A204.1 (cell line): Measurements from ENCODE around the gene PRM2.
"Not testable (repeated sequence)": the region's sequence is repeated elsewhere in the genome, so short reads cannot be mapped to it uniquely, and the experiment has no call there.

Experiments used
- FAIRE-seq: peaks from 2 replicates; lab custom pipeline; 2012; peaks lifted over from hg19 to GRCh38; lab: Jason Lieb, UNC

Gene PRM2

DNA sequence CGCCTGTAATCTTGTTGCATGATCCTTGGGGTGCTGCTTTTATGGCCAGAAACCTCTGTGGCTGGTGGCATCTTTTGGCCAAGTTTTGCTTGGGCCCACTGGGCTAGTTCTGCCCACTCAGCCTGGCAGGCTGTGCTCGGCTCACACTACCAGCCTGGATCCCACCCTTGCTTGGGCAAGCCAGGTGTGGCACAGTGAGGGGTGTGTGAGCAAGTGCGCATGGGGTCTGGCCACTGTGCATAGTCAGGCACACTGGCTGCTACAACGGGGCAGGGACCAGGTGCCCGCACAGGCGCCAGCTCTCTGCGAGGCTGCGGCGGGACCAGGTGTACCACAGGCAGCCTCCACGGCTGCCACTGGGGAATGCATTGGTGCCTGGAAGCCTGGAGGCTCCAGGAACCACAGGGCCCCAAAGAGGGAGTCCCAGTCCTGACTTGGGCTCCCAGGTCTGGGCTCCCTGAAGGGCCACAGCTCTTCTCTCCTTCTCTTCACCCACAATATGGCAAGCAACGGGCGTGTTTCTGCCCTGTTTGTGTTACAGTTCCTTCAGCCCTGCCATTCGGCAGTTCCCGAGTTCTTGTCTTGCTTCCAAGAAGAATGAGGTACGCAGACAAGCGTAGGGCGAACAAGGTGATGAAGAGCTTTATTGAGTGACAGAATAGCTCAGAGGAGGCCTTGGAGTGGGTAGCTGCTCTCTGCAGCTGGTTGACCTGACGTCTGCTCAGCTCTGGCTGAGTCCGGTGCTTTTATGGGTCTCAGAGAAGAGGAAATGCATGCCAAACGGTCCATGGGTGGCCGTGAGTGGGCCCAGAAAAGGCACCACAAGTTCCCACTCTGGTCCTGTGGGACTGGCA, 31.6 kb upstream of the PRM2 start:
- FAIRE-seq, result no peak

DNA sequence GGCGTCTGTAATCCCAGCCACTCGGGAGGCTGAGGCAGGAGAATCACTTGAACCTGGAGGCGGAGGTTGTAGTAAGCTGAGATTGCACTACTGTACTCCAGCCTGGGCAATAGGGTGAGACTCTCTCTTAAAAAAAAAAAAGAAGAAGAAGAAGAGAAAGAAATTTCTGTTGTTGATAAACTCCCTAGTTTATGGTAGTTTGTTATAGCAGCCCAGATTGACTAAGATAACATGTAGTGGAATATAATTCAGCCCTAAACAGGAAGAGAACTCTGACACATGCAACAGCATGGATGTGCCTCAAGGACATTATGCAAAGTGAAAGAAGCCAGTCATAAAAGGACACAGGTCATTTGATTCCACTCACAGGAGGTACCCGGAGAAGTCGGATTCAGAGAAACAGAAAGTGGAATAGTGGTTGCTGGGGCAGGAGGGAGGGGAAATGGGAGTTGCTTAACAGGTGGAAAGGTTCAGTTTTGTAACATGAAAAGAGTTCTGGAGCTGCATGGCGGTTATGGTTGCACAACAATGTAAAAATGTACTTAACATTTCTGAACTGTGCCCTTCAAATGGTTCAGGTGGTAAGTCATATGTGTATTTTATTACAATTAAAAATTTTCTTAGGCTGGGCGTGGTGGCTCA, 30.8 kb upstream of the PRM2 start:
- FAIRE-seq, result no peak

DNA sequence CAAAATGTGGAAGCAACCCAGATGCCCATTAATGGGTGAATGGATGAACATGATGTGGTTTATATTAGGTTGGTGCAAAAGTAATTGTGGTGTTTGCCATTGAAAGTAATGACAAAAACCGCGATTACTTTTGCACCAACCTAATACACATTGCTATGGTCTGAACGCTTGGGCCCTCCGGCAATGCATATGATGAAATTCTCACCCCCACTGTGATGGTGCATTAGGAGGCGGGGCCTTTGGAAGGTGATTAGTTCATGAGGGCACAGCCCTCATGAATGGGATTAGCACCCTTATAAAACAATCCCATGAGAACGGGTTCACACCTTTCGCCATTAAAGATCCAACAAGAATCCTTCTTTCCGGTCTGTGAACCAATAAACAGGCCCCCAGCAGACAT, 30.1 kb upstream of the PRM2 start:
- no peak for FAIRE-seq

DNA sequence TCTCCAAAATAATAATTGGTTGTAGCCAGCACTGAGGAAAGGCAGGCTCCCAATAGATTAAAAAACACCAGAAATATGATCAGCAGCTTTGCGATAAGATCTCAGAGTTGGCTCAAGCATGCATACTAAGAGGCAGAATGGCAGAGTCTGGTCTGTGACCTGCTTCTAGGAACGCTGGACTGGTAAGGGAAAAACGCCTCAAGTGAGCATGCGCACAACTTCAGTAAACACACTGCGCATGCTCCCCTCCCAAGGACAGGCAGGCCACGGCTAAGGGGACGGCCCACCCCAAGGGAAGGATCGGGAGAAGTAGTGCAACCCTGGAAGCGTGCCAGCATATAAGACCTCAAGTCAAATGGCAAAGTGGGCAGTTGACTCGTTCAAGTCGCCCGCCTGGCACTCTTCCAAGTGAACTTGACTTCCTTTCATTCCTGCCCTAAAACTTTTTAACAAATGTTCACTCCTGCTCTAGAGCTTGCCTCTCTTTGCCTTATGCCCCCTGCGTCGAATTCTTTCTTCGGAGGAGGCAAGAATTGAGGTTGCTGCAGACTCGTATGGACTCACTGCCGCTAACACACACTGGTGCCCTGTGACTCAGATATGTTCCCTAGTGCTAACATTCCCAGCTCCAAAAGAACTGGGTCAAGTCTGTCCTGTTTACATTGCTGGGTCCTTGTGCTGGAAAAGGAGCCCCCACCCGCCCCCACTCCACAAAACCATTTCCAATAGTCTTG, 27.3 kb upstream of the PRM2 start:
- FAIRE-seq, result no peak

DNA sequence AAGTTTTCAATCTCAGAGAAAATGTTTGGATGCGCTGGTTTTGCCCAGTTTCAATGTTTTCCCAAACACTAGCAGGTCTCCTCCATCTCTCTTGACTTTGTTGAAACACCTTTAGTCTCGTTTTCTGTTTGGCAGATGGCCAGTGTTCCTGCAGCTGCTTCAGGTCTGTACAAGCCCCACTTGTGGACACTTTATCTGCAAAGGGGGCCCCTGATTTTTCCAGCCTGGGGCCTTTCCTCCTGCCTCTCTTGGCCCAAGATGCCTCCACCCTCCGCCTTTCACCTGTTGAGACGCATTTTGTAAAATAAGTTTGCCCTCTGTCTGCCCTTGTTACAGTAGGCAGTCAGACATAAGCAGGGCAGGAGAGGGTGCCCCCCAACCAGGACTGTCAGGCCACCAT, 26.7 kb upstream of the PRM2 start:
- FAIRE-seq, result no peak

DNA sequence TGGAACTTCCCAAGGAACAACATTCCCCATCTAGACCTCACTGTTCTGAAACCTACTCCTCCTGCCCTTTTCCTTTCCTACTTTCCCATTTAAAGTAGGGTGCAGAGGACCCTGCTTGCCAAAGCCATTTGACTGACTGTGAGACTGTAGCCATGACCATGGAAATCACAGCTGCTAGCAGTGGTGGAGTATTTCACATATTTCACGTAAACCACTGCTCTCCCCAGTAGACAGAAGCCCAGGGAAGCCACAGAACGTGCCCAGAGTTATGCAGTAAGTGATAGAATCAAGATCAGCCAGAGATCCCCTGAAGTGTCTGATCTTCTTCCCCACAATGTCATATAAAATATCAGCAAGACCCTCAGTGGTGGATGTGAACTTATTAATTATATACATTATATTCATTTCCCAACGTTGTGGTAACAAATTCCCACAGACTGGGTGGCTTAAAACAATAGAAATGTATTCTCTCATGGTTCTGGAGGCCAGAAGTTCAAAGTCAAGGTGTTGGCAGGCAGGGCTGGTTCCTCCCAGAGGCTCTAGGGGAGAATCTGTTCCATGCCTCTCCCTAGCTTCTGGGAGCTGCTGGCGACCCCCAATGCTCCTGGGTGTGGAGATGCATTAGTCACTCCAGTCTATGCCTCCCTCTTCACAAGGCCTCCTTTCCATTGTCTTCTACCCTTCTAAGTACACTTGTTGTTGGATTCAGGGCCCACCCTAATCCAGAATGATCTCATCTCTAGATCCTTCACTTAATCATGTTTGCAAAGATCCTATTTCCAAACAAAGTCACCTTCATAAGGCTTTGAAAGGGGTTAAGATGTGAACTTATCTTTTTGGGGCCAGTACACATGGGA, 25.6 kb upstream of the PRM2 start:
- FAIRE-seq, result no peak

DNA sequence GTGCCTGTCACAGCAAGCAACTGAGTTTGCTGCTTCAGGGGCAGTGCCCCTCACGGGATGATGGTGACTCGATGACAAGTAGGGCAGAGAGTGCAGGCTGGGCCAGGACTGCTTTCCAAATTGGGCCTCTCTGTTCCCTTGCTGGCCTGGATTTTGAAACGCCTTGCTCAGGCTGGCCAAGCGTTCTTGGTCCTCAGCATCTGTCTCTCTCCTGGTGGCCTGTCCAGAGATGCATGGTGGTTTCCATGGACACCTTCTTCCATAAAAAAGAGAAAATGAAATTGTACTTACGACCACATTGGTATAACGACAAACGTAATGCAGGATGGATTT, 24.2 kb upstream of the PRM2 start:
- FAIRE-seq, result no peak

DNA sequence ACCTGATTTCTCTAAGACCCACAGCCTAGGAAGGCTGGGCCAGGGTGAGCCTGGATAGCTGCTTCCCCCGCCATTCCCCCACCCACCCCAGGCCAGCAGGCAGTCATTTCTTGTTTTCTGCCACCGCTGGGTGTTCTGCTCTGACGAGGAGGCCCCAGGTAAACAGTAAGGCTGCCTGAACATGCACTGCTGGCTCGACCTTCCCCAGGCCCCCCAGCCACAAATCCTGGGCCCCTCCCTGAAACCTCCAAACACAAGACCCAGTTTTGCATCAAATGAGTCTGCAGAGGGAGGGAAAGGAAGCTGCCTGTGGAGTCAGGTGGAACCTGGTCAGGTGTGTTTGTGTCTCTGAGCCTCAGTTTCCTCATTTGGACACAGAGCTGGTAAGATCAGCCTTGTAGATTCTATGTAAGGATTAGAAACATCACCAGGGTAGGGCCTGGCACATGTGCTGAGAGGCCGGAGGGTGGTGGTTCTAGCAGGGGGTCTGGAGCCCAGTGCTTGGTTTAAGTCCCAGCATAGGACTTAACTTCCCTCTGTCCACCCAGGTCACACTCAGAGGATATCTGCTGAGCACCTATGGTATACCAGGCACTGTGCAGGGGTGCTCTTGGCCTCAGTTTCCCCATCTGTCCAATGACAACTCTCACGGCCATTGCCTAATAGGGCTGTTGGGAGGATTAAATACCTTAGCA, 23.7 kb upstream of the PRM2 start:
- no peak for FAIRE-seq

DNA sequence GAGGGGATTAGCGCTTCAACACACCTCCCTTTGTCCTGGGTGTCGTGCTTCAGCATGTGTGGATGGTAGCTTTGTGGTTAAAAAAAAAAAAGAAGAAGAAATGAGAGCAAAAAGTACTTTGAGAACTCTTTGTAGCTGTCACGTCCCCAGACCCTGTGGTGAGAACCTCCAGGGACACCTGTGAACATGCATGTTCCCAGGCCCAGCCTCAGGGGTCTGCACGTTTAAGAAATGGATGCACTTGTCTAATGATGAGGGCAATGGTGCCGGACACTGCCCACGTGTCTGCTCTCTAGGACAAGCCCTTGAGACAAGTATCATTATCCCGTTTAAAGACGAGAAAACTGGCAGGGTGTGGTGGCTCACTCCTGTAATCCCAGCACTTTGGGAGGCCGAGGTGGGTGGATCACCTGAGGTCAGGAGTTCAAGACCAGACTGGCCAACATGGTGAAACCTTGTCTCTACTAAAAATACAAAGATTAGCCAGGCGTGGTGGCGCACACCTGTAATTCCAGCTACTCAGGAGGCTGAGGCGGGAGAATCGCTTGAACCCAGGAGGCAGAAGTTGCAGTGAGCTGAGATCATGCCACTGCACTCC, 22.8 kb upstream of the PRM2 start:
- not testable (repeated sequence) for FAIRE-seq

DNA sequence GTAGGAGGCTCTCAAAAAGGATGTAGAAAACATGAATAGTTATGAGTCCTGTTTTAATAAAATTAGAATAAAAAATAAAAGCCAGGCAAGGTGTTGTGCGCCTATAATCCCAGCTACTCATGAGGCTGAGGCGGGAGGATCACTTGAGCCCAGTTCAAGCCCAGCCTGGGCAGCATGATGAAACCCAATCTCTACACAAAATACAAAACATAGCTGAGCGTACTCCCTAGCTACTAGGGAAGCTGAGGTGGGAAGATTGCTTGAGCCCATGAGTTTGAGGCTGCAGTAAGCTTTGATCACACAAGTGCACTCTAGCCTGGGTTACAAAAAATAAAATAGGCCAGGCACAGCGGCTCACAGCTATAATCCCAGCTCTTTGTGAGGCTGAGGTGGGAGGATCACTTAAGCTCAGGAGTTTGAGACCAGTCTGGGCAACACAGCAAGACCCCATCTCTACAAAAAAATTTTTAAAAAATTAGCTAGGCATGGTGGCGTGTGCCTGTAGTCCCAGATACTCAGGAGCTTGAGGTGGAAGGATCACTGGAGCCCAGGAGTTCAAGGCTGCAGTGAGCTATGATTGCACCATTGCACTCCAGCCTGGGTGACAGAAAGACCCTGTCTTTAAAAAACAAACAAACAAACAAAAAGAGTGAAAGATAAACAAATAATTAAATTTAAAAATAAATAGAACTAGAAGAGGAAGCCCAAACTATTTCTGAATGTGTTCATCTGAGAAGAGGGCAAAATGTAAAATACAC, 22.0 kb upstream of the PRM2 start:
- no peak for FAIRE-seq

DNA sequence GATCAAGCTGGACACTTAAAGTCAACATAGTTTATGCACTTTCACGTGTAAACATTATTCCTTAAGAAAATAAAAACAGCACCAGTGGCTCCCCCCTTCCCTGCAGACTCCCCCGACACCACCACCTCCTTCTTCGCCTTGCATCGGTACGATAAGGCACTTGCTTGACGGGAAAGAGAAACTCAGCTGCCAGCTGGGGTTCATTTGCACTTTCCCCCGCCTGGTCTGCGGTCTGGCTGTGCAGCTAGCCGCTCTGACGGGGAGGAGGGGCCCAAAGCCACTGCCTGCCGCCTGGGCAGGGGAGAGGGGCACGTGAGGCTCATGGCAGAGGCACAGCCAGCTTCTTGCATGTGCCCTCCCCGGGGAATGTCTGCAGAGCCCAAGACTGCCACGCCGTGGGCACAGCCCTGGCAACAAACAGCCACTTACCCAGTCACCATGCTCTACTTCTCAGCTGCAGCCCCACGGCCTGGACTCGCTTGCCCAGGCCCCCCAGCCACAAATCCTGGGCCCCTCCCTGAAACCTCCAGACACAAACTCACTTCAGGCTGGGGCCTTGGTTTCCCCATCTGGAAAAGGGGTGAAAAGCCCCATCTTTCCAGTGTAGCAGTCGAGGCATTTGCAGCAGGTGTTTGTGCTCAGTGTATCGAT, 21.3 kb upstream of the PRM2 start:
- no peak for FAIRE-seq

DNA sequence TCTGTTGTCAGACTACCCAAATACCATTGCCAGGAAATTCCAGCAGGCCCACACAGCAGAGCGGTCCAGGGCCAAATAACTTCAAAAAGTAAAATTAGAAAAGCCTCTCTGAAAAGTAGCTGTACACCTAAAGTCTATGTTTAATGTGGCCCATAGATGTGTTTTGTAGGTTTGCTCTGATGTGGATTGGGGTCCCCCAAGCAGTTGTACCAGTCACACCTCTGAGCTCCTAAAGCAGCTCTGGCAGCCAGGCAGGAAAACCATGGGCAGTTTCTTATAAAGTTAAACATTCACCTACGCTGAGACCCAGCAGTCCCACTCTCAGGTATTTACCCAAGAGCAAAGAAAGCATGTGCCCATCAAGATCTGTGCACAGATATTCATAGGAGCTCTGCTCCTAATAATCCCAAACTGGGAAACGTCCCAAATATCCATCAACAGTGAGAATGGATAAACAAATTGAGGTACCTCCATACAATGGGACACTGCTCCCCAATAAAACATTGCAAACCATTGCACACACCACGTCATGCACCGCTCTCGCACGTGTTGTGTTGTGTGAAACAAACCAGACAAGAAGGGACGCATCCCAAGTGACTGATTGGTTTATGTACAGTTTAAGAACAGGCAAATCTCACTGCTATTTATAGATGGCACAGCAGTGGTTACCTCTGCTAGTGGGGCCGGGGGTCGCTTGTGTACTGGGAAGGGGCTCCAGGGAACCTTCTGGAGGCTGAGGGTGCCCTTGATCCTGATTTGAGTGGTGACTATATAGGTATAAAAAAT, 20.6 kb upstream of the PRM2 start:
- FAIRE-seq, result no peak

DNA sequence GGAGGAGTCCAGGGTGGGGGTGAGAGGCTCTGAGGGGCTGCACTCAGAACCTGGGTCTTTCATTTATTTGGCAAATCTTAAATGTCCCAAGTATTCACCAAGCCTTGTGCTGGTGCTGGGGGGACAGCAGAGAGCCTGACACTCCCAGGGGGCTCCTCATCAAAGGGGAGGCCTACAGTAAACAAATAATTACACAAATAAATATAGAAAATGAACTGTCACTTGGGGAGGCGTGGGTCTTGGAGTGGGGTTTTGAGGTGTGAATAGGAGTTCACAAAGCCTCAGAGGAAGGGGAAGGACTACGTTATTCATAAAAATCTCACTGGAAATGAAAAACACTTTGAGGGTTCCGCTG, 20.0 kb upstream of the PRM2 start:
- FAIRE-seq, result no peak

DNA sequence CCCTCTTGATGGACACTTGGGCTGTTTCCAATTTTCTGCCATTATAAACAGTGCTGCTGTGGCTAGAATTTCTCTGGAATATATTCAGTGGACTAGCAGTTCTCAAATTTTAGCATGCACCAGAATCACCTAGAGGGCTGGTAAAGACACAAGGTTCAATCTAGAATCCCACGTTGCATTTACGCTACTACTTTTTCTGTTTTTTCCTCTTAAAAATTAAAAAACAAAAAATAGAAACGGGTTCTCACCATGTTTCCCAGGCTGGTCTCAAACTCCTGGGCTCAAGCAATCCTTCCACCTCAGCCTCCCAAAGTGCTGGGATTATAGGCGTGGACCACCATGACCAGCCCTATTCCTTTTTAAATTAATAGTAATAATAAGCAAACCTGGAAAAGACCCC, 19.4 kb upstream of the PRM2 start:
- no peak for FAIRE-seq

DNA sequence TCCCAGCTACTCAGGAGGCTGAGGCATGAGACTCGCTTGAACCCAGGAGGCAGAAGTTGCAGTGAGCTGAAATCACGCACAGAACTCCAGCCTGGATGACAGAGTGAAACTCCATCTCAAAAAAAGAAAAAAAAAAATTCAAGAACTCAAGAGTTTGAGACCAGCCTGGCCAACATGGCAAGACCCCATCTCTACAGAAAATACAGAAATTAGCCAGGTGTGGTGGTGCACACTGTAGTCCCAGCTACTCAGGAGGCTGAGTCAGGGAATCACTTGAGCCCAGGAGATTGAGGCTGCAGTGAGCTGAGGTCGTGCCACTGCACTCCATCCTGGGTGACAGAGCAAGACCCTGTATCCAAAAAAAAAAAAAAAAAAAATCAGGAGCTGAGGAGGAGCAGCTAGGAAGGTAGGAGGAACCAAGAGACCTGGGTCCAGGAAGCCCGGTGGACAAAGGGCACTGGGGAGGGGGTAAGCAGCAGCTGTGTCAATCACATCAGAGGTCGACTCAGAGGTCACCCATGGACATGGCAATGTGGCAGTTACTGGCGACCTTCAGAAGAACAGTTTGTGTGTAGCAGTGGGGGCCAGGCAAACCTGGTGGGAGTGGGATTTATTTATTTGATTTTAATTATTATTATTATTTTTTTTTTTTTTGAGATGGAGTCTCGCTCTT, 15.9 kb upstream of the PRM2 start:
- FAIRE-seq, result no peak

DNA sequence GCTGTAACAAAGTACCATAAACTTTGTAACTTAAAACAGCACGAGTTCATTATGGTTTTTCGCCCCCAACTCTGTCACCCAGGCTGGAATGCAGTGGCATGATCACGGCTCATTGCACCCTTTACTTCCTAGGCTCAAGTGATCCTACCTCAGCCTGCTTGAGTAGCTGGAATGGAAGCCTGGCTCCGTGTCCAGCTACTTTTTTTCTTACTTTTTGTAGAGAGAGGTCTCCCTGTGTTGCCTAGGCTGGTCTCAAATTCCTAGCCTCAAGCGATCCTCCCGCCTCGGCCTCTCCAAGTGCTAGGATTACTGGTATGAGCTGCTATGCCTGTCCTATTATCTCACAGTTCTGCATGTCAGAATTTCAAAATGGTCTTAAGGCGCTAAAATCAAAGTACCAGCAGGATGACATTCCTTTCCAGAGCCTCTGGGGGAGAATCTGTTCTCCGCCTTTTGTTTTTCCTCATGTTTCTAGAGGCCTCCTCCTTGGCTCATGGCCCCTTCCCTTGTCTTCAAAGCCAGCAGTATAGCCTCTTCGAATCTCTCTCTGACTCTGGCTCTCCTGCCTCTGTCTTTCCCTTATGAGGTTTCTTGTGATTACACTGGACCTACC, 14.9 kb upstream of the PRM2 start:
- no peak for FAIRE-seq

DNA sequence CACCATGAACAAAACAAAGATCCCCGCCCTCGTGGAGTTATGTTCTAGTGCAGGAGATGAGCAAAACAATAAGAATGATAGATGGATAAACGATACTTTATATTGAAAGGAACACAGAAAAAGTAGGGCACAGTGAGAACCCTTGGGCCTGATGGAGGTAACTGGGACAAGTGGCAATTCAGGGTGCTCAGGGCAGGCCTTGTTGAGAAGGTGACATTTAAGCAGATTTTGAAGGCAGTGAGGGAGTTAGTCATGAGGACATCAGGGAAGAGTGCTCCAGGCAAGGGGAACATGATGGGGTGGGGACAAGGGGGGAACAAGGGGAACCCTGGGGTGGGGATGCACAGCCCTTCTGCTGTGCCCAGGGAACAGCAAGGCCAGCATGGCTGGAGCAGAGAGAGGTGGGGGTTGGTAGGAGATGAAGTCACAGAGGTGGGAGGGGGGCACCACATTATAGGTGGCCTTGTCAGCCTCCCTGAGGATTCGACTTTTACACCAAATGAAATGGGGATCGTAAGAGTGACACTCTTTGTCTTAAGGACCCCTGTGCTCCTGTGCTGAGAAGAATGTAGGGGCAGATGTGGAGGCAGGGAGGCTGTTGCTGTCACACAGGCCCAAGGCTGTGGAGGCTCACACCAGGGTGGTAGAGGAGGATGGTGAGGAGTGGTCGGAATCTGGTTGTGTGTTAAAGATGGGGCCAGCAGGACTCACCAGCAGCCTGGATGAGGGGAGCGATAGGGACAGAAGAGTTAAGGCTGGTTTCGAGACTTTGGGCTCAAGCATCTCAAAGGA, 14.0 kb upstream of the PRM2 start:
- FAIRE-seq, result no peak

DNA sequence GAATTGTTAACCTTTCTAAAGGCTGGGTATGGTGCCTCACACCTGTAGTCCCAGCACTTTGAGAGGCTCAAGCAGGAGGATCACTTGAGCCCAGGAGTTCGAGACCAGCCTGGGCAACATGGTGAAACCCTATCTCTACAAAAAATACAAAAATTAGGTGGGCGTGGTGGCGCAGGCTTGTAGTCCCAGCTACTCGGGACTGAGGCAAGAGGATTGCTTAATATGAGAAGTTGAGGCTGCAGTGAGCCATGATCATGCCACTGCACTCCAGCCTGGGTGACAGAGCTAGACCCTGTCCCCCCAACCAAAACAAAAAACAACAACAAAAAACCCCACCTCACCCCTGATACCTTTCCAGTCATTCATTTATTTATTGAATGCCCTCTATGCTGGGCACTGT, 13.4 kb upstream of the PRM2 start:
- FAIRE-seq, result not testable (repeated sequence)
